ENCODE data around the gene B4GALNT1.
"Not testable (repeated sequence)": the region's sequence is repeated elsewhere in the genome, so short reads cannot be mapped to it uniquely, and the experiment has no call there.

B4GALNT1 gene

DNA sequence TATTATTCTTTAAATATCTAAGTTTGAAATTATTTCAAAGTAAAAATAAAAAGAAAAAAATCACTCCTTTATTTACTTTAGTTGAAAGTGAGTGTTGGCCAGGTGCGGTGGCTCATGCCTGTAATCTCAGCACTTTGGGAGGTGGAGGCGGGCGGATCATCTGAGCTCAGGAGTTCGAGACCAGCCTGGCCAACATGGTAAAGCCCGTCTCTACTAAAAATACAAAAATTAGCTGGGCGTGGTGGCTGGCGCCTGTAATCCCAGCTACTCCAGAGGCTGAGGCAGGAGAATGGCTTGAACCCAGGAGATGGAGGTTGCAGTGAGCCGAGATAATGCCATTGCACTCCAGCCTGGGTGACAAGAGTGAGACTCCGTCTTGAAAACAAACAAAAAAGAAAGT is 3.7 kb upstream of the B4GALNT1 start:
- DNase-seq, result not testable (repeated sequence)

DNA sequence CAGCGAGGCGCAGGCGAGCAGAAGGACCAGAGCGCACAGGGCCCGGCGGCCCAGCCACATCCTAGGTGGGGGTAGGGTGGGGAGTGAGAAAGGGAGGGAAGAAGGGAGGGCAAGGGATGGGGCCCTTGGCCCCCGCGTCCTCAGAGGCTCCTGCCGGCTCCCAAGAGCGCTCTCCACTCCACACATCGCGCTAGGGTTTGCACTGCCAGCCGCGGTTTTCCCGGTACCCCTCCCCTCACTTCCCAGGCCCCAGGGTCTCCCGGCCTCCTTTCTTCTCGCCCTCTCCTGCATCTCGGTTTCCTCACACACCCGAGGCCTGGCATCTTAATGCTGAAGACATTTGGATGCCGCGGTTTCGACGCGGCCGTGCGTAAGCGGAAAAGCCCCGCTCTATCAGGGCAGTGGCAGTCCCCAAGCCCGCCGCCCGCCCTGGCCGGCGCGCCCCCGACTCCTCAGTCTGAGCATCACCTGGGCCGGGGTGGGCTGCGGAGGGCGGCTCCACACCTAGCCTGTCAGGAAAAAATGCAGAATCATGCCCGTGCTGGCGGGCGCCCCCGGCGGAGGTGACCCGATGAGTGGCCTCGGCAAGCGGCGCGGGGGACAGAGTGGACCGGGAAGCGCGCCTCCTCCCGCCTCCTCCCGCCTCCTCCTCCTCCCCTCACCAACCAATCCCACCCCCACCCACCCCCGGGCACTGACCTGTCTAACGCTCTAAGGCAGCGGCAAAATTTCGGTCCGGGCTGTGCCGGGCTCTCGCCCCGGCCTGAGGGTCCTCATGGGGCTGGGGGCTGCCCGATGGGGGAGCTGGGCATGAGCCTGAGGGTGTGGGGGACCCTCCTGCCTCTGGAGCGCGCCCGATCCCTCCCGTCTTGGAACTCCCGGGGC is 686 bp downstream of the B4GALNT1 start:
- DNase-seq, result peak; percentile 44

DNA sequence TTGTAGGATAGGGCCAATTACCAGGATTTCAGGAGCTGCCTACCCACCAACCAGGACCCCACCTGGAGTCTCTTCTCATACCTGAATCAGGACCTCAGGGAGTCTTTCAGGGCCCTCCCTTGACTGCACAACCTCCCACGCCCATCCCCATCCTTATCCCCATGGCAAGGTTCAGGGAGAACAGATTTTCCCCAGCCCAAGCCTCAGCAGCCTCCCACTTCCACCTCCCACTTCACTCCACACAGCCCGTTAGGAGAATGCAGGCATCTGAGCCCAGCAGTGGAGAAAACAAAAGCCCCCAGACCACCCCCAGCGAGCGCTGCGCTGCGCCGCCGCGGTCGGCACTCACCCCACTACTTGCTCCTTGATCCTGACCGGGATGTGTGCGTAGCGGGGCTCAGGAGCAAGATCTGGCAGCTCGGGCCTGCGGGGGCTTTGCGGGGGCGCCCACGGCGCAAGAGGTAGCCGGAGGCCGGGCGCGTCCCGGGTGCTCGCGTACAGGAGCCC is 1.4 kb downstream of the B4GALNT1 start:
- no peak for DNase-seq

DNA sequence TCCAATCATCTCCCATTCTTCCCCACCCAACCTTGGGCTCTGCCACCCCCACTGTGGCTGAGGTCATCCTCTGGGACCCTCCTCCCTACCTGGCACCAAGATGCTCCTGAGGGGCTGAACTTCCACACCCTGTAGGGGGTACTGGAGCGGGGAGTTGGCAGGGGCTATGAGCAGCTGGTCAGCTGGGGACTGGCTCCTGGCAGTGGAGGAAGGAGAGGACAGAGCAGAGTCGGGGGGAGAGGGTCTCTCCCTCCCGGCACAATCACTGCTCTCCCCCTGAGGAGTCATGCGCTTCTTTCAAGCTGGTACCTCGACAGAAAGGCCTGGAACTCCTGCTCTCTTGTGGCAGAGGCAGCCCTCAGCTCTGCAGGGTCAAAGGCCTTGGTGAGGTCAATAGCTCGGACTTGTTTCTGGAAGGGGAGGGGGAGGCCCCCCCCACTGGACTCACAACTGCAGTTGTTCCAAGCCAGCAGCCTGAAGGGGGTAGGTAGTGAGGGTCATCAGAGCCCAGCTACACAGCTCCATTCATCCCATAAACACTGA is 2.0 kb downstream of the B4GALNT1 start:
- no peak for DNase-seq

DNA sequence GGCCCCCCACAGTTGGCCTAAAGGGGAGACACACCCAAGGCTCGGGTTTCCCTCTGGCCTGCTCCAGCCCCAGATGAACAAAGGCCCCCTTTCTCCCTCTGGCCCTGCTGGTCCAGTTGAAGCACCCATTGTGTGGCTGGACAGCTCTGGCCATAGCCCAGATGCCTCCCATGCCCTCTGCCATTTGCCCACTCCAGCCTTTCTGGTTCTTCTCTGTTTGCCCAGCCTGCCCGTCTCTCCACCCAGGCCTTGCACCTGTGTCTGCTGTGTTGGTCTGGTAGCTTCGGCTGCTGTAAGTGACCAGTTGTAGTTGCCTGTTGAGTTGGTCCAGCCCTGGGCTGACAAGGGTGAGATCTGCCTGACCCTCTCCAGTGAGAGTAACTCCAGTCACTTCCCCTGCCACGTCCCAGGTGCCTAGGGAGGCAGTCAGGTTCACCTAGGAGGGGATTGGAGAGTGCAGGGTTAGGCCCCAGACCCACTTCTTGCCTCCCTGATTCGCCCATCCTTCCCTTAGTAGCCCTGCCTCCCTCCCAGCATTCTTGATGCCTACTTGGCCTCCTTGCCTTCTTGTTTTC is 3.0 kb downstream of the B4GALNT1 start:
- DNase-seq, result no peak

DNA sequence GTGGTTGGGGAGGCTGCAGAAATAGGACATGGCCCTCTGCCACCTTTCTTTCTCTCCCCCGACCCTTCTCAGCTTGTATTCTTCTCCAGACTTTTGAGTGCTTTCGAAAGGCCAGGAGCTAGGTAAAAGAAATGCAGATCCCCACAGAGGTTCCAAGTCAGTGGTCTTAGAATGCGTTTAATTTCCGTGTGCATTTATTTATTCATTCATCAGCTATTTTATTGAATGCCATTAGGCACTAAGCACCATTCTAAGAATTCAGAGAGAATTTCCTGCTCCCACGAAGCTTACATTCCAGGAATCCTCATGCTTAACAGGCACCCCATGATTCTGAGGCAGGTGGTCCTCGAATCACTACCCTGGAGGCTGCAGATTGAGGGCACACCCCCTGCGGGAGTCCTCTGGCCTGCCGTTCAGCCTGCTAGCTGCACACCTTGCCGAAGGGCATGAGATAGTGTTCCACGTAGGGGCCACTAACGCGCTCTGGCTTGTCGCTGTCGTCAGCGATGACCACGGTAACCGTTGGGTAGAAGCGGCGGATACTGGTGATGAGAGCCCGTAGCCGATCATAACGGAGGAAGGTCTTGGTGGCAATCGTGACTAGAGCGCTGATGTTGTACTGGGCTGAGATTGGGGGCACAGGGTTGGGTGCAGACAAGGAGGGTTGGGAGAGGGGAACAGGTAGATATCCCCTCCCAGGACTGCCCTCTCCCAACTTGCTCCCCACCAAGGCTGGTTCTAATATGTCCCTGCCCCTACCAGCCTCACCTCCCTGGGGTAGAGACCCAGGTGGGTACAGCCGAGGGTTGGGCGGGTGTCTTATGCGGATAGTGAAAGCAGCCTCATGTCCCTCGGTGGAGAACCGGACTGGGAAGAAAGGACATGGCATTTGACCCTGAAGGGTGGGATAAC is 4.5 kb downstream of the B4GALNT1 start:
- DNase-seq, result no peak

DNA sequence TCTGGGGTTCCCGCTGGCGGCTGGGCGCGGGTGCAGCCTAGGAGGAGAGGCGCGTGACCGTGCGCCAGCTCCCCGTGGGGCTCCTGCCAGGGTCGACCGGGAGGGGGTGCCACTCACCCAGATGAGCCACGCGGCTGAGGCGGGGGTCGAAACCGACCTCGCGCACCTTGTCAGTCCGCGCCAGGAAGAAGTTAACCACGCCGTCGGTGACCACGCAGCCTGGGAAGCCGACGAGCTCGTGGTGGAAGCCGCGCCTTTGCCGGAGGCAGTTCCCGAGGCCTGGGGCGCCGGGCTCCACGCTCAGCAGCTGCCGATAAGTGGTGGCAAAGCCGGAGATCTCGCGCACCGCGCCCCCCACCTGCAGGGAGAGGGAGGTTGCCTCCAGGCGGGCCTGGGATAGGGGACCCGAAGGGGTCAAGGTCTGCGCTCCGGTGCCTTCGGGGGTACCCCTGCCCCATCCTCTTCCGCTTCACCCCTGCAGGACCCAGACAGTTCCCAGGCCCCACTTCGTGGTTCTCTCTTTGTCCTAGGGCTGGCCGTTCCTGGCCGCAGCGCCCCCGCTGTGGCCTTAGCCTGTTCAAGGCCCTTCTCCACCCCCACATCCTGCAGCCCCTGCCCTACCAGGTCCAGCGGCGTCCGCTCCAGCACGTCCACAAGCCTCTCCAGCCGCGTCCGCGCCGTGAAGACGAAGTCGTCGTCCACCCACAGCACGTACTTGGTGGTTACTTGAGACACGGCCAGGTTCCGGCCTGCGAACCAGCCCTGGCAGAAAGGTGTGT is 5.3 kb downstream of the B4GALNT1 start:
- DNase-seq, result no peak

DNA sequence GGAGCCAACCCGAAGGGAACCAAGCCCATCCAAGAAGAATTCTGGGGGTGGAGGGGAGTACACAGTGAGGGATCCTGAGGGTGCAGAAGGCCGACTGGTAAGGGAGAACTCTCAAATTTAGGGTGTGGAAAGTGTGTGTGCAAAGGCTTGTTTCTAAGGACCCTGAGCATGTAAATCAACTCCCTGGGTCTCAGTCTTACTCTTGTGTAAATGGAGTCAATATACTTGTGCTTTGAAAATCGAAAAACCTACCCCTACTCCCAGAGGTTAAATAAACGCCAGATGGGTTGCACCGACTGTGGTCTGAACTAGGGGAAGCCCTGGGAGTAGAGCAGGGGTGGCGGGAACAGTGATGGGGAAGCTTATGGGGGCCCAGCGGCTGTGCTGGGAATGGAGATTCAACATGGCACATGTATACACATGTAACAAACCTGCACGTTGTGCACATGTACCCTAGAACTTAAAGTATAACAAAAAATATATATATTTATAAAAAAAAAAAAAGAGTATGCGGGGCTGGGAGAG is 6.0 kb downstream of the B4GALNT1 start:
- DNase-seq, result no peak

DNA sequence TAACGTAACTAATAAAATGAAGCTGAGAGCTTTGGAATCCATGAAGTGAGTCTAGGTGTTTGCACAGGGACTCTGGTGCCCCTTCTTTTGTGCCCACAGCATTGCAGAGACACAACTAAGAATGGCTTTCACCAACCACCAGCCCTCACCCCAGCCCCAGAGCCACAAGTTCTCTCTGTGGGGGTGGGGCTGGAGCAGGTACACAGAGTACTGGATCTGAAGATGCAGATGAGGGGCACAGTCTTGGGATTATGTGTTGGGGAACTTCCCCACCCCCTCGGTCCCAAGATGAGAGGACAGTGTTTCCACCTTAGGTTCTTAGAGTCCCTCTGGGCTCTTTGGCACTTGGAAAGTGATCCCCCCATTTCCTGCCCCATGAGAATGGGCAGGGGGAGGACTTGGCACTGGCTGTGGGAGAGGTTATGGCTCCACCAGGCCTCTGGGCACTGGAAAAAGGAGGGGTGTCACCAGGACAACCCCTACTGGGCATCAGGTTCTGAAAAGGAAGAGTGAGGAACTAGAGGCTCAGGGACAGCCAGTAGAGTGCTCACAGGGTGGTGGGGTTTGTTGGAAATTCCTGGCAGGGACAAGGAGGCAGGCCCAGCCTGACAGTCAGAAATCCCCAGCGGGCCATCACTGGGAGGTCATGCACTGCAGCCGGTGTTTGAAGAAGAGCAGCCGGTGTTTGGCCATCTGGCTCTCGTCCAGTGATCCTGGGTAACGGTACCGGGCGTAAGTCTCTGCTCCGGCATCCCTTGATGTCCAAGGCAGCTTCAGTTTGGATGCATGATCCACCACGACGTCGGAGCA is 6.7 kb downstream of the B4GALNT1 start:
- DNase-seq, result no peak

DNA sequence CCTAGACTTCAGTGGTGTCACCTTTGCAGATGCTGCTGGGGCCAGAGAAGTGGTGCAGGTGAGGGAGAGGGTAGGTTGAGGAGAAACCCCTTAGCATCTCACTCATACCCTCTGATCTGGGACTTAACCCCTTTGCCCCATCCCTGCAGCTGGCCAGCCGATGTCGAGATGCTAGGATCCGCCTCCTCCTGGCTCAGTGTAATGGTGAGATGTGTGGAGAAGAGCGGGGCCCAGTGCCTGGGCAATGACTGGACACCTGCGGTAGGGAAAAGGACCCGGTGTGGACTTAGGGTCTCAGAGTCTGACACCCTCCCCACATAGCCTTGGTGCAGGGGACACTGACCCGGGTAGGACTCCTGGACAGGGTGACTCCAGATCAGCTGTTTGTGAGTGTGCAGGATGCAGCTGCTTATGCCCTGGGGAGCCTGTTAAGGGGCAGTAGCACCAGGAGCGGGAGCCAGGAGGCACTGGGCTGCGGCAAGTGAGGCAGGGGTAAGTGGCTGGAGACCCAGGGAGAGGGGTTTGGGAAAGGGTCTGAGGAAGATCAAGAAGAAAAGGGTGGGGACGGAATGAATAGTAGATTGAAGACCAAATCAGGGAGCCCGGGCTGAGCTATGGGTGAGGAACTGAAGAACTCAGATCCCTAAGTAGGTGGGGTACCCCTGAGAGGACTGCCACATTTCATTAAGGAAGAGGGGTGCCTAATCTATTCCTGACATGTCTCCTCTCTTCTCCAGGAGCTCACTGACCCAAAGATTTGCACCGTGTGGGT is 7.6 kb downstream of the B4GALNT1 start:
- DNase-seq, result no peak

DNA sequence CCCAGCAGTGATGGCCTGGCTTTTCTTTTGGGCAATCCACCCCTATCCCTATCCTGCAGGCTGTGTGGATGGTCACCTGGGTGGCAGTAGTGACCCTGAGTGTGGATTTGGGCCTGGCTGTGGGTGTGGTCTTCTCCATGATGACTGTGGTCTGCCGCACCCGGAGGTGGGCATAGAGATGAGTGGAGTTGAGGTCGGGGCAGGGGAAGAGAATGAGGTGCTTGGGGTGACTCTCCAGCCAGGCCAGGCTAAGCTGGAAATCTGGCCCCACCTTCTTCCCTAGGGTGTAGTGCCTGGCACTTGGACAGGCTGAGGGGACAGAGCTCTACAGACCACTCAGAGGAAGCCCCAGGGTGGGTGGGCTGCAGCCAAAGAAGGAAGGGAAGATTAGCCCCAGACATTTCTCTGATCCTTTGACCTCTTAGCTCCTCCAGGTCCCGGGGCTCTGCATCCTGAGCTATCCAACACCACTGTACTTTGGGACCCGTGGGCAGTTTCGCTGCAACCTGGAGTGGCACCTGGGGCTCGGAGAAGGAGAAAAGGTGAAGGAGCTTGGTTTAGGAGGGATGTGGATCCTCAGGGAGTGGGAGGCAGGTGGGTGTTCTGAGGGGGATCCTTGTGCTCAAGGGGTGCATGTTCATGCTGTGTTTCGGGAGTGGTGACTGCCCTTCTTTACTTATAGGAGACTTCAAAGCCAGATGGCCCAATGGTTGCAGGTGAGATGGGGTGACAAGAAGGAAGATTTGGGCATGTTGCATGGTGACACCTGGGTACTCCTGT is 8.4 kb downstream of the B4GALNT1 start:
- DNase-seq, result no peak

DNA sequence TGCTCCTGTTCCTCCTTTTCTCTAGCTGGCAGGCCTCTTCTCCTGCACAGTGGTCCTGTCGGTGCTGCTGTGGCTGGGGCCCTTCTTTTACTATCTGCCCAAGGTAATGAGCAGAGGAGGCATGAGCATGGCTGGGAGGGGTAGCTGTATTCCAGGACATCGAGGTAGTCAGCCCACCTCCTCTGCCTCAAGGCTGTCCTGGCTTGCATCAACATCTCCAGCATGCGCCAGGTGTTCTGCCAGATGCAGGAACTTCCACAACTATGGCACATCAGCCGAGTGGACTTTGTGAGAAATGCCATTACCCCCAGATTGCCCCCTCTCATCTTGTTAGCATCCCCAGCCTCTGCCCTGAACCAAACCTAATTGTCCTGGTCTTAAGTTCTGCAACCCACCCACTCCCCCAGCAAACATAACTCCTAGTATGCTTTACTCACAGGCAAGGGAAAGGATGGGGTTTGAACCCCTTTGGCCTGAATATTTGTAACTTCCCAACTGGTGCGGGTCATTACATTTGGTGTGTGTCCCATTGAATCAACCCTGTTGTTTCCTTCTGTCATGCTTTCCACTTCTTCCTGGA is 9.1 kb downstream of the B4GALNT1 start:
- DNase-seq, result no peak

DNA sequence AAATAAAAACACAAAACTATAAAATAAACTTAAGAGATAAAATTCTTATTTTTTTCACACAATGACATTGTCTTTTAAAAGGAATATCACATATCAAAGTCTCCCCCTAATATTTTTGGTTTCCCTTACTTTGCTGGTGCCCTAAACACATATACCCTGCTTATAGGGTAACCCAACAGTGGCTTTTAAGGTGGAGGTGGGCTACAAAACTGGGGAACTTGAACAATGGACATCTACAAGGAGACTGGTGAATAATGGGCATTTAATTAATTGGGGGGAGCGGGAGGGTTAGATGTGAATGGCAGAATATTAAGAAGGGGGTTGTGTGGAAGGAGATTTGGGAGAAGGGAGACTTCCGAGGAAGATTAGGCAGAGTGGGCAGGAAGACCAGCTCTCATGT is 9.6 kb downstream of the B4GALNT1 start:
- DNase-seq, result no peak

DNA sequence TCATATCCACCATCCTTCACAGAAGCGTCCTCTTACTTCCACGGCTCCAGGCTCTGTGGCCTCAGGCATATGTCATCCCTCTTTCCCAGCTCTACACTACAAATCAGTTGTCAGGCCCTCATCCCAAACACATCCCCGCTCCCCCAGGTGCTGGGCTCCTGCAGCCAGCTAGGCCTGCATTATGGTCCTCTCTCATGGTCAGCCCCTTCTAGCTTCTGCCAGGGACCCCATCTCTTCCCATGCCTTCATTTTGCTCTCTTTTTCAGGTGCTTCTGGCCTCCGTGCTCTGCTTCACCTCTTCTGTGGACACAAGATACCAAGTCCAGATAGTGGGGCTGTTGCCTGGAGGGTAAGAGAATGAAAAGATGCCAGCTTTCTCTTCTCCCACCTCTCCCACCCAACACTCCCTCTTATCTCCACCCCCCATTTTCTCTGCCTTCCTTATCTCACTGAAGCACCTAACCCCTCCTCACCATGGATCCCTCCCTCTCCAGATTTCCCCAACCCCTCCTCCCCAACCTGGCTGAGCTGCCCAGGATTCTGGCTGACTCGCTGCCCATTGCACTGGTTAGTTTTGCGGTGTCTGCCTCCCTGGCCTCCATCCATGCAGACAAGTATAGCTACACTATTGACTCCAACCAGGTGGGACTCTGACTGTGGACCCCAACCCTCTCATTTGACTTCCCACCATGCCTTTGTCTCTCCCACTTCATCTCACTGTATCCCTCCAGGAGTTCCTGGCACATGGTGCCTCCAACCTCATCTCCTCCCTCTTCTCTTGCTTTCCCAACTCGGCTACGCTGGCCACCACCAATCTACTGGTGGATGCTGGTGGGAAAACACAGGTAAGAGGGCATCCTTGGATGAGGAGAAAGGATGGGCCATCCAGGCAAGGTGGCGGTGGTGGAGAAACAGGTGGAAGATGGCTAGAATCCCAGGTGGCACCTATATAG is 10.4 kb downstream of the B4GALNT1 start:
- DNase-seq, result no peak

DNA sequence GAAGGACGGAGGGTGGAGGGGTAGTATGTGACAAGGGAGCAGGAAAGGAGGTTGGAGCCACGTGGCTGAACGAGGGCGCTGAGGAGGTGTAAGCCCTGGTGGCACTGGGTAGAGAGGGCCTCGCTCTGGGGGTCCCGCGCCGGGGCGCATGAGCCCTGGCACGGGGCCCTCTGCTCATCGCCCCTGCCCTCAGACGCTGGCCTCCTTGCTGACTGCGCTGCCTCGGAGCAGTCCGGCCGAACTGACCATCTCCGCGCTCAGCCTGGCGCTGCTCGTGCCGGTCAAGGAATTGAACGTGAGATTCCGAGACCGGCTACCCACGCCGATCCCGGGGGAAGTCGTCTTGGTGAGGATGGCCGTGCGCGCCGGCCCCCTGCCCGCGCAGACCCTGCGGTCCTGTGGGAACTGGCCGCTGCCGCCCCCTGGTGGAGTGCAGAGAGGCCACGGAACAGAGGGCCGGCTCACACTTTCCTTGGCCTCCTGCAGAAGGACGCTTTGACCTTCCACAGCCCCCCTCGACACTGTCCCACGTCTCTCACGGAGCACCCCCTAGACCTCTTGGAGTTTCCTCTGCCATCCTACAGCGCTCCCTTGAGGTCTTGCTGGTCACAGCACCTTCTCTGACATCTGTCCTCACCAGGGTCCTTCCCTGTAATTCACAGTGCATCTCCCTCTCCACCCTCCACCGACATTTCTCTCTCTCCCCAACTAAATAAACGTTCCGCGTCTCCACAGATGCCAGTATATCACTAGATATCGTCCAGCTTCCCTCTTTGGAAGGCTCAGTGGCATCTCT is 11.3 kb downstream of the B4GALNT1 start:
- DNase-seq, result peak; percentile 62

DNA sequence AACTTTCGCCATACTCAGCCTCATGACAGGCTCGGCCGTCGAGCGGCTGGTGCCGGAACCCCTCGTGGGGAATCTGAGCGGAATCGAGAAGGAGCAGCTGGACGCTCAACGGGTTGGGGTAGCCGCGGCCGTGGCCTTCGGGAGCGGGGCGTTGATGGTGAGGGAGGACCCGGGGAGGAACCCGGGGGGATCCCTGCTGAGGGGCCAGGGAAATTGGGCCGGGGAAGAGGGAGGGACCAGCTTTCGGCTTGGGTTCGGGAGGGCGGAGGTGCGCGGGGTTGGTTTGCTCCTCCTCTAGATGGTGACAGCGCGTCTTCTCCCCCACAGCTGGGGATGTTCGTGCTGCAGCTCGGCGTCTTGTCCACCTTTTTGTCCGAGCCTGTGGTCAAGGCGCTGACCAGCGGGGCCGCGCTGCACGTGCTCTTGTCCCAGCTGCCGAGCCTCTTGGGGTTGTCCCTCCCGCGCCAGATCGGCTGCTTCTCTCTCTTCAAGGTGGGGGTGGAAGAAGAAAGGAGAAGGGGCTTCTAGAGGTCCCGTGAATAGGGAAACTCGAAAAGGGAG is 12.0 kb downstream of the B4GALNT1 start:
- no peak for DNase-seq

Data from COR-L47 (cell line).